Loucy (cell line): ENCODE data around the gene BBX.

Experiments
- H2AFZ ChIP-seq: fragments of 200-600 bp; sonication (generic); 2 replicates; pipeline ENCODE4 v1.6.0; 2016; ENCODE audit warnings: antibody characterized with exemption, mild to moderate bottlenecking, low read length, moderate library complexity
- H3F3A ChIP-seq: fragments of 200-600 bp; 2 replicates; pipeline ENCODE4 v1.6.0; 2016; ENCODE audit warnings: antibody characterized with exemption, low read depth, mild to moderate bottlenecking
- H3K27me3 ChIP-seq: fragments of 200-600 bp; sonication (generic); 2 replicates; pipeline ENCODE4 v1.6.1; 2014; ENCODE audit warnings: low read length, mild to moderate bottlenecking; ENCODE audit not compliant: insufficient read depth, poor library complexity, severe bottlenecking
- H3K36me3 ChIP-seq: fragments of 200-600 bp; sonication (generic); 2 replicates; pipeline ENCODE4 v1.6.1; 2016; ENCODE audit warnings: low read length; ENCODE audit not compliant: insufficient read depth
- H3K4me1 ChIP-seq: fragments of 200-600 bp; sonication (generic); 2 replicates; pipeline ENCODE4 v1.5.1; 2014; ENCODE audit warnings: low read length, mild to moderate bottlenecking; ENCODE audit not compliant: insufficient read depth, poor library complexity, severe bottlenecking
- H3K4me2 ChIP-seq: fragments of 200-600 bp; sonication (generic); 2 replicates; pipeline ENCODE4 v1.6.0; 2014; ENCODE audit warnings: antibody characterized with exemption, low read length, low read depth, mild to moderate bottlenecking; ENCODE audit not compliant: poor library complexity, severe bottlenecking
- H3K4me3 ChIP-seq: fragments of 200-600 bp; sonication (generic); 2 replicates; pipeline ENCODE4 v1.5.1; 2014; ENCODE audit warnings: low read length, mild to moderate bottlenecking, mixed read lengths; ENCODE audit not compliant: poor library complexity, severe bottlenecking
- H3K79me2 ChIP-seq: fragments of 200-600 bp; sonication (generic); 2 replicates; pipeline ENCODE4 v1.6.1; 2014; ENCODE audit warnings: low read length; ENCODE audit not compliant: insufficient read depth
- H3K9ac ChIP-seq: fragments of 200-600 bp; sonication (generic); 2 replicates; pipeline ENCODE4 v1.6.0; 2014; ENCODE audit warnings: mild to moderate bottlenecking, low read depth, low read length, moderate library complexity; ENCODE audit not compliant: poor library complexity, severe bottlenecking
- H3K9me2 ChIP-seq: fragments of 200-600 bp; sonication (generic); replicated peaks from 2 replicates; pipeline ENCODE4 v1.6.1; 2016; ENCODE audit warnings: low read depth, low read length, mixed read lengths
- H3K9me3 ChIP-seq: fragments of 200-600 bp; sonication (generic); 2 replicates; pipeline ENCODE4 v1.6.1; 2014; ENCODE audit warnings: mild to moderate bottlenecking, antibody characterized with exemption, low read length, low read depth; ENCODE audit not compliant: insufficient read depth
- H4K20me1 ChIP-seq: fragments of 200-600 bp; sonication (generic); 2 replicates; pipeline ENCODE4 v1.6.0; 2014; ENCODE audit warnings: antibody characterized with exemption, low read length, mild to moderate bottlenecking; ENCODE audit not compliant: insufficient read depth, poor library complexity, severe bottlenecking
- EZH2phosphoT487 ChIP-seq: fragments of 200-600 bp; IDR thresholded peaks from 2 replicates; pipeline ENCODE4 v1.6.1; 2018; ENCODE audit warnings: antibody characterized with exemption, mild to moderate bottlenecking, moderate library complexity, borderline replicate concordance
- TF ChIP-seq, protein P1 (sequence below): fragments of 200-600 bp; sonication (generic); conservative IDR thresholded peaks from 2 replicates; pipeline ENCODE4 v1.5.1; 2014; ENCODE audit warnings: mild to moderate bottlenecking, antibody characterized with exemption, low read length

BBX gene

GRCh38 chr3:107522510-107523288, at the start of gene BBX:
TSS of gene BBX (plus strand) at chr3:107522962. CDS start at chr3:107710461, 187,499 bp downstream.
- Histone ChIP-seq H3K4me2 (peak within 1 kb of the TSS; percentile 85), H3K4me3 (peak within 1 kb of the TSS; percentile 94), H3K36me3 (no peaks in the 10 kb centered on the region), H3K79me2 (peaks cover 43% of the 10 kb centered on the region), H4K20me1 (peaks cover 23% of the 10 kb centered on the region), H3K4me1 (peaks cover 29% of the 10 kb centered on the region), H3F3A (no peaks in the 10 kb centered on the region), H3K9me3 (no peaks in the 10 kb centered on the region), H2AFZ (peak within 1 kb of the TSS; percentile 92), H3K9ac (peak within 1 kb of the TSS; percentile 93), H3K9me2 (no peaks in the 10 kb centered on the region), H3K27me3 (no peaks in the 10 kb centered on the region)
- TF ChIP-seq, protein P1, sequence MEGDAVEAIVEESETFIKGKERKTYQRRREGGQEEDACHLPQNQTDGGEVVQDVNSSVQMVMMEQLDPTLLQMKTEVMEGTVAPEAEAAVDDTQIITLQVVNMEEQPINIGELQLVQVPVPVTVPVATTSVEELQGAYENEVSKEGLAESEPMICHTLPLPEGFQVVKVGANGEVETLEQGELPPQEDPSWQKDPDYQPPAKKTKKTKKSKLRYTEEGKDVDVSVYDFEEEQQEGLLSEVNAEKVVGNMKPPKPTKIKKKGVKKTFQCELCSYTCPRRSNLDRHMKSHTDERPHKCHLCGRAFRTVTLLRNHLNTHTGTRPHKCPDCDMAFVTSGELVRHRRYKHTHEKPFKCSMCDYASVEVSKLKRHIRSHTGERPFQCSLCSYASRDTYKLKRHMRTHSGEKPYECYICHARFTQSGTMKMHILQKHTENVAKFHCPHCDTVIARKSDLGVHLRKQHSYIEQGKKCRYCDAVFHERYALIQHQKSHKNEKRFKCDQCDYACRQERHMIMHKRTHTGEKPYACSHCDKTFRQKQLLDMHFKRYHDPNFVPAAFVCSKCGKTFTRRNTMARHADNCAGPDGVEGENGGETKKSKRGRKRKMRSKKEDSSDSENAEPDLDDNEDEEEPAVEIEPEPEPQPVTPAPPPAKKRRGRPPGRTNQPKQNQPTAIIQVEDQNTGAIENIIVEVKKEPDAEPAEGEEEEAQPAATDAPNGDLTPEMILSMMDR: no peak
- no peak for TF ChIP-seq EZH2phosphoT487

DNA sequence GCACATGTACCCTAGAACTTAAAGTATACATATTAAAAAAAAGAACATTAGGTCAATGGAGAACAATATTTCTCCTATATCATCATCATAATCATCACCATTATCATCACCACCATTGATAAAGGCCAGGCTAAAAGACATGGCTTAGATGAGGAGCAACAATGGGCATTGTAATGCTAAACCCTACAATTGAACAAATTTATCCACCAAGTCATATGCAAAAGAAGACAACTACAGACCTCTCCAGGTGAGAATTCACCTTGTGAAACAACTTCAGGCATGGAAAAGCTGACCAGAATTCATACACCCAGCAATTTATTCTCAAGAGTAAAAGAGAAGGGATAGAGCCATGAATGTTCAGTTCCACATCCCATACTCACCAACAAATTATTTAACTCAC, 46.3 kb upstream of the BBX start:
- Histone ChIP-seq H3K27me3 (no peaks in the 10 kb centered on the region), H3K4me3 (no peak overlapping the region), H3K9ac (no peak overlapping the region), H3K4me1 (peaks cover 6% of the 10 kb centered on the region), H4K20me1 (no peaks in the 10 kb centered on the region), H3F3A (no peaks in the 10 kb centered on the region), H3K9me2 (no peaks in the 10 kb centered on the region), H3K36me3 (no peaks in the 10 kb centered on the region), H3K9me3 (no peaks in the 10 kb centered on the region), H3K79me2 (no peaks in the 10 kb centered on the region), H3K4me2 (no peak overlapping the region), H2AFZ (no peak overlapping the region)
- TF ChIP-seq EZH2phosphoT487: no peak
- TF ChIP-seq, protein P1: no peak

- no peak overlapping the region for H3K4me2 ChIP-seq
- no peak overlapping the region for H3K9ac ChIP-seq
- no peaks in the 10 kb centered on the region for H3K4me1 ChIP-seq
- no peaks in the 10 kb centered on the region for H3K79me2 ChIP-seq
- TF ChIP-seq, protein P1: no peak
- TF ChIP-seq EZH2phosphoT487: no peak
- H3K4me3 ChIP-seq: no peak overlapping the region
- H3K36me3 ChIP-seq: no peaks in the 10 kb centered on the region
- no peak overlapping the region for H2AFZ ChIP-seq
- no peaks in the 10 kb centered on the region for H3K9me2 ChIP-seq
- H3K9me3 ChIP-seq: no peaks in the 10 kb centered on the region
- H4K20me1 ChIP-seq: no peaks in the 10 kb centered on the region
- H3K27me3 ChIP-seq: no peaks in the 10 kb centered on the region
- no peaks in the 10 kb centered on the region for H3F3A ChIP-seq
Observed at GRCh38 chr3:107487490-107487889, 35.3 kb upstream of the BBX start.
